Epithelial cell of esophagus (primary cell): ENCODE results near the gene MRPS14.

ENCODE experiments used
- DNase-seq: peaks from one replicate; pipeline ENCODE4 v3.0.0; 2010; ENCODE audit warnings: low read depth
- H3K4me3 ChIP-seq: 2 replicates; pipeline ENCODE4 v1.5.1; 2011; ENCODE audit warnings: mild to moderate bottlenecking, low read length, control low read depth
- TF ChIP-seq, protein P1 (sequence below): IDR thresholded peaks from 2 replicates; pipeline ENCODE4 v1.5.1; 2011; ENCODE audit warnings: low read depth, mild to moderate bottlenecking, low read length, control low read depth, inconsistent platforms; ENCODE audit not compliant: insufficient read depth; ENCODE audit errors: missing control alignments

Gene MRPS14

DNA sequence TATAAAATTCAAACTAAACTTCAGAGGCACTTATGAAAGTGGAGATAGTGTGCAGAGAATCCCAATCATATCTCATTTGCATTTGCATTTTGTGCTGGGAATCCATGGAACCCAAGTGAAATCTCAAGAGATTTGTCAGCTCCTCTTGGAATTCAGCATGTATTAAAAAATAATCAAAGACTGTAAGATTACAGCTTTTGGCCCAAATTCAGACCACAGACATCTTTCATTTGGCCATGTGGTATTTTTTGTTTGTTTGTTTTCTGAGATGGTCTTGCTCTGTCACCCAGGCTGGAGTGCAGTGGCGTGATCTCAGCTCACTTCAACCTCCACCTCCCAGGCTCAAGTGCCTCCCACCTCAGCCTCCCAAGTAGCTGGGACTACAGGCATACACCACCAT is 27.3 kb downstream of the MRPS14 start:
- DNase-seq, result no peak
- TF ChIP-seq, protein P1, sequence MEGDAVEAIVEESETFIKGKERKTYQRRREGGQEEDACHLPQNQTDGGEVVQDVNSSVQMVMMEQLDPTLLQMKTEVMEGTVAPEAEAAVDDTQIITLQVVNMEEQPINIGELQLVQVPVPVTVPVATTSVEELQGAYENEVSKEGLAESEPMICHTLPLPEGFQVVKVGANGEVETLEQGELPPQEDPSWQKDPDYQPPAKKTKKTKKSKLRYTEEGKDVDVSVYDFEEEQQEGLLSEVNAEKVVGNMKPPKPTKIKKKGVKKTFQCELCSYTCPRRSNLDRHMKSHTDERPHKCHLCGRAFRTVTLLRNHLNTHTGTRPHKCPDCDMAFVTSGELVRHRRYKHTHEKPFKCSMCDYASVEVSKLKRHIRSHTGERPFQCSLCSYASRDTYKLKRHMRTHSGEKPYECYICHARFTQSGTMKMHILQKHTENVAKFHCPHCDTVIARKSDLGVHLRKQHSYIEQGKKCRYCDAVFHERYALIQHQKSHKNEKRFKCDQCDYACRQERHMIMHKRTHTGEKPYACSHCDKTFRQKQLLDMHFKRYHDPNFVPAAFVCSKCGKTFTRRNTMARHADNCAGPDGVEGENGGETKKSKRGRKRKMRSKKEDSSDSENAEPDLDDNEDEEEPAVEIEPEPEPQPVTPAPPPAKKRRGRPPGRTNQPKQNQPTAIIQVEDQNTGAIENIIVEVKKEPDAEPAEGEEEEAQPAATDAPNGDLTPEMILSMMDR, result no peak
- no peak overlapping the region for H3K4me3 ChIP-seq

DNA sequence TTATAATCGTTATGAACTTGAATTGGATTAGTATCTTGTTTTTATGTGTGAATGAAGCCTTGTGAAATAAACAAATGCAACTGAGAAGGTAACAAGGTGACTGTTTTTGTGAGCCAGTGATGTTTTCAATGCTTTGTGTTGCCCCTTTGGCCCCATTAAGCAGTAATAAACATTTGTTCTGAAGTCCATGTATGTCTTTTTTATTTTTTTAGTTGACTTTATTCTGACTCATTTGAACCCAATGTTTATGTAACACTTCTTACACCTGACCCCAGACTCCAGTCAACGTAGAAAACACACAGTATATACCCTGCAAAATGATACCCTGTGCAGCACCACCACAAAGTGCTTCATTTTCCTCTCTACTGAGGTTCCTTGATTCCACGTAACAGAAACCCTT is 28.1 kb downstream of the MRPS14 start:
- no peak for DNase-seq
- TF ChIP-seq, protein P1, result no peak
- no peak overlapping the region for H3K4me3 ChIP-seq

DNA sequence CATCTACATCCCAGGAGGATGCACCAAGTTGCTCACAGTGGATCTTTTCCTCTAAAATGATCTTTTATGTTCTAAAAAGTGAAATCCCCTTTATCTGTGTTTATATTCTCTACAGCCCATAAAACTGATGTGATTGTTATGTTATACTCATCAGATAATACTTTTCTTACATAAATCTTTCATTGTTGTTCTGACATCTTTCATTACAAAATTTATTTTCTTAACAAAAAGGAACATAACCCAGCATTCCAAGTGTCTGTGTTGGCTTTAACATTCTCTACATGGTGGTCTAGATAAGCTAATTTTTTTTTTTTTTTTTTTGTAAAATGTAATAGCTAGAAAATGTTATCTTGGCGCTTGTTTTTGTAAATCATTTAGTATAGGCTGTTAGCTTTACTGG is 31.8 kb downstream of the MRPS14 start:
- H3K4me3 ChIP-seq, result no peak overlapping the region
- TF ChIP-seq, protein P1, result no peak
- no peak for DNase-seq

DNA sequence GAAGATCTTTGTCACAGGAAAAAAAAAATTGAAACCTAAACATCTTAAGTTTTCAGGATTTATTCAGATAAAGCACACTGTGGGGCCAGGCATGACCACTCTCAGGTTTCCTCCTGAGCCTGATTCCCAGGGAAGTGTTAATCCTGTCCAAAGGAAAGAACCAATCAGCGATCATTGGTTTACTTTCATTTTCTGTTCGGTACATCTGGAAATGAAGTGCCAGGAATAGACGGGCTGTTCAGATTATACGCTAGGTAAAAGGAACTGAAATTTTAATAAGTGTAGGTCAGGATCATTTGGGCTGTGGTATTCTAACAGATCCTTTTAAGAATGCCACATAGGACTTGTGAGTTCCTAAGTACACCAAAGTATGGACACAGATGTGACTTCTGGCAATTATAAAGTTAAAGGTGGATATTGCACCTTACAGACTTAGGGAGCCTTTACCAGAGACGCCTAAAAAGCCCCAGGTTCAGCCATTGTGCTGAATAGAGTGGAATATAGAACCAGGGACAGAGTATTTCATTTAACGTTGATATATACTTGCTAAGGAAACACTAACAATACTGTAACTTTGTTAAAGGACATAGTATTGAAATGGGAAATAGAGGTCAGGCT is 32.7 kb downstream of the MRPS14 start:
- H3K4me3 ChIP-seq, result peak overlapping the region; percentile 26
- DNase-seq, result peak; percentile 16
- TF ChIP-seq, protein P1, result no peak

DNA sequence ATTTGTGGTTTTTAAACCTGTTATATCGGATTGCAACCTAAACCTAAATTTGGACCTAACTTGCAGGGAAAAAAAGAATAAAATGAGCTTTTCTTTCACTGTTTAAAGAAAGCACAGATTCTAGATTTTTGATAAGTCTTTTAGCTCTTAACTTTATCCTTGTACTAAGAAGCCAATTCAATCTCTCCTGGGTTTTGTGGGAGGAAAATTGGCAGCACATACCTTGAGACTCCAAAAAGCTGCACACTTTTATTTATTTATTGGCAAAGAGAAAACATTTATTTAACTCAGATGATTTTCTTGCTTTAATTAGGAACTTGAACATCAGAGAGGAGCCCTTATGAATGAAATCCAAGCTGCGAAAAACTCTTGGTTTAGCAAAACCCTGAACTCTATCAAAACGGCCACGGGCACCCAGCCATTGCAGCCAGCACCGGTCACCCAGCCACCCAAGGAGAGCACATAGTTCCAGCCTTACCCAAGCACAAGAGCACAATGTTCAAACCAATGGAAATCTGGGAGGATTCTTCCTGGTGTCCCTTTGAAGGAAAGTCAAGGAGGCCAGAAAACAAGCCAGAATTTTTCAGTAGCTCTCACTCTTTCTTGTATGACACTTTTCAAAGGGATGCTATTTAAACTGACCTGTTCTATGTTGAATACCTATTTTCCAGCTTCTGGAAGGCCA is 33.5 kb downstream of the MRPS14 start:
- no peak for DNase-seq
- TF ChIP-seq, protein P1, result no peak
- no peak overlapping the region for H3K4me3 ChIP-seq

DNA sequence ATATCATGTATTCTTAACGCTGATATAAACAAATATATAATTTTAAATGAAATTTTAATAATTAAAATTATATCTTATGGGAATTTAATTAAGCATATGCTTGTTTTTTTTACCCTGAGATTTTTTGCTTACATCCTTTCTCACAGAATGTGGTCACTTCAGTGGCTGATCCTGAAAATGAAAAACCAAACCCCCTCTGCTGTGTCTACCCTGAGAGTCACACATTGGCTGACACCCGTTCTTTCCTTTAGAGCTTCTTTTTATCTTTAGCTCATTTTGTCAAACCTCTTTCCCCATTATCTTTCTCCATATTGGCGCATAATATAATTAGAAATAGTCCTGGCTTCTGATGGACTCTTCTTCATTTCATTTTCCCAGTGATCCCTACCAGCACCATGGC is 34.2 kb downstream of the MRPS14 start:
- no peak overlapping the region for H3K4me3 ChIP-seq
- no peak for DNase-seq
- TF ChIP-seq, protein P1, result no peak

DNA sequence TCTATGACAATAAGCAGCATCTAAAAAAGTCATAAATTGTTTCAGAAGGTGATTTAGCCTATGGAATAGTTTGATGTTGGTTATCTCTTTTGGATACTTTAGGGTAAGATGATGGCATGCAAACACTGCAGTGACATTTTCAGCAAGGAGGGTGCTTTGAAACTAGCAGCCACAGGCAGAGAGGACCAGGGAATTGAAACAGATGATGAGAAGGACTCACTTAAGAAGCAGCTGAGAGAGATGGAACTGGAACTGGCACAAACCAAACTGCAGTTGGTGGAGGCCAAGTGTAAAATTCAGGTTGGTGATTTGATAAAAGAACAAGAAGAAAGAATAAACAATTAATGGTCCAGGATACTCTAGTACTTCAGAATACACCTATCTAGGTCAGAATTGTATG is 34.7 kb downstream of the MRPS14 start:
- TF ChIP-seq, protein P1, result no peak
- no peak for DNase-seq
- no peak overlapping the region for H3K4me3 ChIP-seq
